ENCODE results near the gene ELFN2. TPM values are rescaled to one million over a fixed set of nuclear protein-coding genes. Genes with fewer than 3 reads are reported as not detected.

ELFN2 gene
- total RNA-seq, 1 donor, result under 0.01 TPM

GRCh38 chr22:37427711-37428635 is 694 bp upstream of the ELFN2 start:
- DNase-seq (ENCODE audit: low read depth), result no peak
- H3K4me3 ChIP-seq (ENCODE audit: low read depth, low read length), result peak overlapping the region; percentile 60
- no peak for TF ChIP-seq CTCF (IDR thresholded peaks at IDR 0.05; ENCODE audit: insufficient read depth, low read depth, low read length)

- no peak for DNase-seq (ENCODE audit: low read depth)
- no peak for TF ChIP-seq CTCF (IDR thresholded peaks at IDR 0.05; ENCODE audit: insufficient read depth, low read depth, low read length)
- H3K4me3 ChIP-seq (ENCODE audit: low read depth, low read length), result peak overlapping the region; percentile 60
These were observed 559 bp downstream of the ELFN2 start for GRCh38 chr22:37426706-37427134.

GRCh38 chr22:37425800-37426705 is 1.2 kb downstream of the ELFN2 start:
- peak overlapping the region; percentile 60 for H3K4me3 ChIP-seq (ENCODE audit: low read depth, low read length)
- TF ChIP-seq CTCF (IDR thresholded peaks at IDR 0.05; ENCODE audit: insufficient read depth, low read depth, low read length), result no peak
- DNase-seq (ENCODE audit: low read depth), result peak; percentile 19

GRCh38 chr22:37425369-37425768 is 1.9 kb downstream of the ELFN2 start:
- TF ChIP-seq CTCF (IDR thresholded peaks at IDR 0.05; ENCODE audit: insufficient read depth, low read depth, low read length), result no peak
- no peak for DNase-seq (ENCODE audit: low read depth)
- H3K4me3 ChIP-seq (ENCODE audit: low read depth, low read length), result no peak overlapping the region

- DNase-seq (ENCODE audit: low read depth), result no peak
- H3K4me3 ChIP-seq (ENCODE audit: low read depth, low read length), result no peak overlapping the region
- TF ChIP-seq CTCF (IDR thresholded peaks at IDR 0.05; ENCODE audit: insufficient read depth, low read depth, low read length), result no peak
These were observed 4.0 kb downstream of the ELFN2 start for GRCh38 chr22:37423283-37423682.

GRCh38 chr22:37421468-37421877 is 5.8 kb downstream of the ELFN2 start:
- no peak for DNase-seq (ENCODE audit: low read depth)
- no peak overlapping the region for H3K4me3 ChIP-seq (ENCODE audit: low read depth, low read length)

More at GRCh38 chr22:37421468-37421877, 5.8 kb downstream of the ELFN2 start:
- no peak for TF ChIP-seq CTCF (IDR thresholded peaks at IDR 0.05; ENCODE audit: insufficient read depth, low read depth, low read length)

All from fibroblast of villous mesenchyme (primary cell).